Fibroblast of skin of scalp (primary cell): ENCODE measurements around the gene CIAPIN1.
A peak's percentile ranks its signal among the peaks of the same experiment; 100 is the strongest.

Experiments
- DNase-seq: peaks from one replicate; pipeline ENCODE4 v3.0.0-alpha.2; 2013

CIAPIN1 gene

GRCh38 chr16:57381791-57382534, 65.2 kb downstream of the CIAPIN1 start:
- no peak for DNase-seq

GRCh38 chr16:57380671-57381462, 66.3 kb downstream of the CIAPIN1 start:
- DNase-seq = peak; percentile 22

DNA sequence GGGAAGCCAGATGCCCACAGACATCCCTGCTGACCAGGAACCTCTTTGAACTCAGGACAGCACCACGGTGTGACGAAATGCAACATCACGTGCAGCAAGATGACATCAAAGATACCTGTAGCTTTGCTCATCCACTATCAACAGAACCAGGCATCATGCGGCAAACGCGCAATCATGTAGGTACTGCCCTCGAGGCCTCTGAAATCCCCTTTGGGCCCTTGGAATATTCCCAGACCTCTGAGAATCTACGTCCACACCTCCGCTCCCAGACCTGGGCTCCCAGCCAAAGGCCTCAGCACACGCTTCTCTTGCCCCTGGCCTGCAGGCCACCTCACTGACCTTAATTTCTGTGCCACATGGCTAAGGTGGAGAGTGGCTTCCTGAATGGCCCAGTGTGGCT, 67.6 kb downstream of the CIAPIN1 start:
- DNase-seq = no peak
